T-helper 1 cell treated with Interleukin-12 subunit alpha and Interleukin-12 subunit beta and Interleukin-4 antibody, amounts not matched to agents 30 μg/mL and 1 μg/mL, for 36 hours (primary cell): ENCODE data around the gene DOLK.
"Not testable (repeated sequence)": the region's sequence is repeated elsewhere in the genome, so short reads cannot be mapped to it uniquely, and the experiment has no call there.

ENCODE experiments used
- H3K27ac Mint-ChIP-seq: one replicate; pipeline ENCODE4 v1.8.0; 2021; ENCODE audit warnings: mild to moderate bottlenecking, mixed read lengths
- H3K27me3 Mint-ChIP-seq: one replicate; pipeline ENCODE4 v1.8.0; 2021; ENCODE audit warnings: low read depth, mixed read lengths
- H3K36me3 Mint-ChIP-seq: one replicate; pipeline ENCODE4 v1.8.0; 2021; ENCODE audit warnings: low read depth, mixed read lengths
- H3K4me1 Mint-ChIP-seq: one replicate; pipeline ENCODE4 v1.8.0; 2021; ENCODE audit warnings: low read depth, mixed read lengths
- H3K4me3 Mint-ChIP-seq: one replicate; pipeline ENCODE4 v1.8.0; 2021; ENCODE audit warnings: mild to moderate bottlenecking, moderate library complexity, mixed read lengths
- H3K9me3 Mint-ChIP-seq: one replicate; pipeline ENCODE4 v1.8.0; 2021; ENCODE audit warnings: mixed read lengths

The DOLK gene

GRCh38 chr9:128947527-128948301 lies at the start of gene DOLK, which contains the start of gene NUP188:
DOLK (minus strand) TSS chr9:128947603; CDS start chr9:128947303, 300 bp downstream.
NUP188 (plus strand) TSS chr9:128947699; CDS start chr9:128947720, 21 bp downstream.
- Mint-ChIP-seq H3K27me3 (no peaks in the 10 kb centered on the region), H3K27ac (peak within 1 kb of the TSS; percentile 99), H3K4me3 (peak within 1 kb of the TSS; percentile 100), H3K9me3 (no peaks in the 10 kb centered on the region), H3K4me1 (peaks cover 20% of the 10 kb centered on the region), H3K36me3 (peaks cover 15% of the 10 kb centered on the region)

GRCh38 chr9:128995791-128996190 lies 48.4 kb upstream of the DOLK start:
- Mint-ChIP-seq H3K9me3 (no peaks in the 10 kb centered on the region), H3K27ac (no peak overlapping the region), H3K4me1 (peaks cover 8% of the 10 kb centered on the region), H3K27me3 (no peaks in the 10 kb centered on the region), H3K36me3 (peaks cover 54% of the 10 kb centered on the region), H3K4me3 (no peak overlapping the region)

GRCh38 chr9:128992995-128993394 lies 45.6 kb upstream of the DOLK start:
- Mint-ChIP-seq H3K9me3 (no peaks in the 10 kb centered on the region), H3K4me3 (no peak overlapping the region), H3K4me1 (no peaks in the 10 kb centered on the region), H3K36me3 (peaks cover 51% of the 10 kb centered on the region), H3K27me3 (no peaks in the 10 kb centered on the region), H3K27ac (no peak overlapping the region)

- H3K9me3 Mint-ChIP-seq: no peaks in the 10 kb centered on the region
- no peaks in the 10 kb centered on the region for H3K27me3 Mint-ChIP-seq
- peaks cover 55% of the 10 kb centered on the region for H3K36me3 Mint-ChIP-seq
- H3K4me3 Mint-ChIP-seq: no peak overlapping the region
- H3K27ac Mint-ChIP-seq: no peak overlapping the region
- H3K4me1 Mint-ChIP-seq: no peaks in the 10 kb centered on the region
These were observed 40.4 kb upstream of the DOLK start for GRCh38 chr9:128987805-128988204.

GRCh38 chr9:128986671-128987070 lies 39.3 kb upstream of the DOLK start:
- Mint-ChIP-seq H3K4me3 (no peak overlapping the region), H3K4me1 (no peaks in the 10 kb centered on the region), H3K9me3 (no peaks in the 10 kb centered on the region), H3K27me3 (no peaks in the 10 kb centered on the region), H3K36me3 (peaks cover 56% of the 10 kb centered on the region), H3K27ac (no peak overlapping the region)

GRCh38 chr9:128983536-128983935 lies 36.1 kb upstream of the DOLK start:
- no peaks in the 10 kb centered on the region for H3K9me3 Mint-ChIP-seq
- H3K27ac Mint-ChIP-seq: no peak overlapping the region
- no peak overlapping the region for H3K4me3 Mint-ChIP-seq
- H3K4me1 Mint-ChIP-seq: no peaks in the 10 kb centered on the region
- H3K36me3 Mint-ChIP-seq: peaks cover 66% of the 10 kb centered on the region
- no peaks in the 10 kb centered on the region for H3K27me3 Mint-ChIP-seq

- no peaks in the 10 kb centered on the region for H3K27me3 Mint-ChIP-seq
- H3K36me3 Mint-ChIP-seq: peaks cover 55% of the 10 kb centered on the region
- no peak overlapping the region for H3K27ac Mint-ChIP-seq
- no peak overlapping the region for H3K4me3 Mint-ChIP-seq
- H3K4me1 Mint-ChIP-seq: no peaks in the 10 kb centered on the region
- no peaks in the 10 kb centered on the region for H3K9me3 Mint-ChIP-seq
These were observed 31.7 kb upstream of the DOLK start for GRCh38 chr9:128979111-128979510.

GRCh38 chr9:128972956-128973355 lies 25.6 kb upstream of the DOLK start:
- H3K27me3 Mint-ChIP-seq: no peaks in the 10 kb centered on the region
- H3K4me3 Mint-ChIP-seq: no peak overlapping the region
- H3K36me3 Mint-ChIP-seq: peaks cover 55% of the 10 kb centered on the region
- H3K4me1 Mint-ChIP-seq: peaks cover 3% of the 10 kb centered on the region
- no peak overlapping the region for H3K27ac Mint-ChIP-seq
- no peaks in the 10 kb centered on the region for H3K9me3 Mint-ChIP-seq

- no peaks in the 10 kb centered on the region for H3K9me3 Mint-ChIP-seq
- peaks cover 3% of the 10 kb centered on the region for H3K4me1 Mint-ChIP-seq
- no peaks in the 10 kb centered on the region for H3K27me3 Mint-ChIP-seq
- H3K36me3 Mint-ChIP-seq: peaks cover 45% of the 10 kb centered on the region
- no peak overlapping the region for H3K4me3 Mint-ChIP-seq
- no peak overlapping the region for H3K27ac Mint-ChIP-seq
These were observed 22.1 kb upstream of the DOLK start for GRCh38 chr9:128969491-128969890.

GRCh38 chr9:128961403-128961802 lies 14.0 kb upstream of the DOLK start:
- not testable (repeated sequence) for H3K4me1 Mint-ChIP-seq, H3K9me3 Mint-ChIP-seq, H3K27ac Mint-ChIP-seq, H3K27me3 Mint-ChIP-seq, H3K4me3 Mint-ChIP-seq
- peaks cover 29% of the 10 kb centered on the region for H3K36me3 Mint-ChIP-seq

- Mint-ChIP-seq H3K36me3 (peaks cover 14% of the 10 kb centered on the region), H3K4me3 (peak overlapping the region; percentile 100), H3K27ac (peak overlapping the region; percentile 99), H3K9me3 (no peaks in the 10 kb centered on the region), H3K4me1 (peaks cover 20% of the 10 kb centered on the region), H3K27me3 (no peaks in the 10 kb centered on the region)
These were observed 201 bp downstream of the DOLK start for GRCh38 chr9:128947277-128947526.

- Mint-ChIP-seq H3K4me1 (peaks cover 20% of the 10 kb centered on the region), H3K4me3 (peak overlapping the region; percentile 100), H3K36me3 (peaks cover 14% of the 10 kb centered on the region), H3K27ac (peak overlapping the region; percentile 99), H3K27me3 (no peaks in the 10 kb centered on the region), H3K9me3 (no peaks in the 10 kb centered on the region)
These were observed 679 bp downstream of the DOLK start for GRCh38 chr9:128946571-128947276.

- Mint-ChIP-seq H3K4me3 (peak overlapping the region; percentile 100), H3K4me1 (peaks cover 20% of the 10 kb centered on the region), H3K9me3 (no peaks in the 10 kb centered on the region), H3K27ac (peak overlapping the region; percentile 99), H3K27me3 (no peaks in the 10 kb centered on the region), H3K36me3 (peaks cover 12% of the 10 kb centered on the region)
These were observed 1.5 kb downstream of the DOLK start for GRCh38 chr9:128945798-128946501.

- H3K9me3 Mint-ChIP-seq, H3K27me3 Mint-ChIP-seq, H3K27ac Mint-ChIP-seq, H3K4me3 Mint-ChIP-seq: not testable (repeated sequence)
- Mint-ChIP-seq H3K36me3 (peaks cover 10% of the 10 kb centered on the region), H3K4me1 (peaks cover 20% of the 10 kb centered on the region)
These were observed 2.4 kb downstream of the DOLK start for GRCh38 chr9:128944966-128945365.
